H1 (cell line): ENCODE measurements around the gene PCDHGB1.

Experiments
- BCL11A ChIP-seq, 2 experiments: IDR thresholded peaks; one replicate each; pipeline ENCODE4 v1.6.1; 2011; ENCODE audit warnings: low read depth in 2 of 2, low read length in 2 of 2, mild to moderate bottlenecking in 2 of 2
- CEBPB ChIP-seq: IDR thresholded peaks from 2 replicates; pipeline ENCODE4 v1.6.1; 2012; ENCODE audit warnings: low read depth, low read length
- CTCF ChIP-seq, 3 experiments: IDR thresholded peaks; 1 replicate in 2 of 3; 2 replicates in 1 of 3; pipeline versions ENCODE4 v1.5.1 to v1.6.1; 2011; ENCODE audit warnings: low read length in 3 of 3, mild to moderate bottlenecking in 3 of 3, inconsistent platforms in 2 of 3, low read depth in 1 of 3, moderate library complexity in 1 of 3; ENCODE audit not compliant: insufficient read depth in 1 of 3; ENCODE audit errors: control extremely low read depth in 1 of 3
- E2F6 ChIP-seq: IDR thresholded peaks from 2 replicates; pipeline ENCODE4 v1.6.1; 2012; ENCODE audit warnings: inconsistent platforms
- EZH2 ChIP-seq: fragments of 200-600 bp; sonication (generic); IDR thresholded peaks from 2 replicates; pipeline ENCODE4 v1.7.1; 2012; ENCODE audit warnings: low read depth, mild to moderate bottlenecking, moderate library complexity, low read length, inconsistent platforms; ENCODE audit not compliant: severe bottlenecking
- JUND ChIP-seq: IDR thresholded peaks from 2 replicates; pipeline ENCODE4 v1.6.1; 2011; ENCODE audit warnings: mild to moderate bottlenecking, improper control_type of control experiment, low read length
- MAFK ChIP-seq: IDR thresholded peaks from 2 replicates; pipeline ENCODE4 v1.6.1; 2012; ENCODE audit warnings: low read depth, mild to moderate bottlenecking, improper control_type of control experiment, low read length
- POLR2A ChIP-seq, 2 experiments: IDR thresholded peaks; 1 replicate in 1 of 2; 2 replicates in 1 of 2; pipeline ENCODE4 v1.6.1; 2011; ENCODE audit warnings: low read depth in 2 of 2, low read length in 2 of 2, mild to moderate bottlenecking in 2 of 2; ENCODE audit errors: control extremely low read depth in 1 of 2
- POLR2AphosphoS5 ChIP-seq: IDR thresholded peaks from 2 replicates; pipeline ENCODE4 v1.6.1; 2011; ENCODE audit warnings: low read depth, low read length
- RFX5 ChIP-seq: IDR thresholded peaks from 2 replicates; pipeline ENCODE4 v1.6.1; 2011; ENCODE audit warnings: low read depth, low read length, improper control_type of control experiment, borderline replicate concordance
- YY1 ChIP-seq: IDR thresholded peaks from 2 replicates; pipeline ENCODE4 v1.6.1; 2011; ENCODE audit warnings: low read depth, mild to moderate bottlenecking, low read length
- TF ChIP-seq, protein P1 (sequence below): IDR thresholded peaks from 2 replicates; pipeline ENCODE4 v1.6.1; 2012; ENCODE audit warnings: low read length, inconsistent platforms

DNA sequence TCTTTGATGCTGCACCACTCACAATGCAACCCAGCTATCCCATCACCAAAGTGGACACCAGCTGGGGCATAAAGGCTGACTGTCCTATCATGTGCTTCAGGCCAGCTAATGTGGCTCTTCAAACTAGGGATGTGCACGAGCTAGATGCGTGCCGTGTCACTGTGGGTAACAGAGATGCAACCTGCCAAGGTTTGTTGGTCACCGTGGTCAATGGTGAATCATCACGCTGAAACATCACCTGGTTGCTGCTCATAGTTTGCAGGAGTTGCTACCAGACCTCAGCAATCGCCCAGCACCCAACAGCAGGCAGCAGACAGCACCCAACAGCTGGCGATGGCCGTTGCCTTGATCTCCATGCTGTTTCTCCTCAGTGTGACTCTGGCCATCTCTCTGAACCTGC lies 21.7 kb upstream of the PCDHGB1 start:
- TF ChIP-seq POLR2A (IDR thresholded peaks at IDR 0.05; ENCODE audit: control extremely low read depth in 1 of 2, low read depth in 2 of 2, low read length in 2 of 2) (no peak), CTCF (IDR thresholded peaks at IDR 0.05; ENCODE audit: control extremely low read depth in 1 of 3, insufficient read depth in 1 of 3, low read depth in 1 of 3, low read length in 3 of 3) (no peak), MAFK (no peak), JUND (no peak), RFX5 (no peak), POLR2AphosphoS5 (no peak), EZH2 (no peak), E2F6 (no peak), CEBPB (no peak), BCL11A (IDR thresholded peaks at IDR 0.05; ENCODE audit: low read depth in 2 of 2, low read length in 2 of 2) (no peak), YY1 (no peak)
- TF ChIP-seq, protein P1, sequence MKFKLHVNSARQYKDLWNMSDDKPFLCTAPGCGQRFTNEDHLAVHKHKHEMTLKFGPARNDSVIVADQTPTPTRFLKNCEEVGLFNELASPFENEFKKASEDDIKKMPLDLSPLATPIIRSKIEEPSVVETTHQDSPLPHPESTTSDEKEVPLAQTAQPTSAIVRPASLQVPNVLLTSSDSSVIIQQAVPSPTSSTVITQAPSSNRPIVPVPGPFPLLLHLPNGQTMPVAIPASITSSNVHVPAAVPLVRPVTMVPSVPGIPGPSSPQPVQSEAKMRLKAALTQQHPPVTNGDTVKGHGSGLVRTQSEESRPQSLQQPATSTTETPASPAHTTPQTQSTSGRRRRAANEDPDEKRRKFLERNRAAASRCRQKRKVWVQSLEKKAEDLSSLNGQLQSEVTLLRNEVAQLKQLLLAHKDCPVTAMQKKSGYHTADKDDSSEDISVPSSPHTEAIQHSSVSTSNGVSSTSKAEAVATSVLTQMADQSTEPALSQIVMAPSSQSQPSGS, result no peak
